Activated T-cell treated with anti-CD3 and anti-CD28 coated beads, Interleukin-2, amount 50 U/mL, for 4 hours (primary cell): ENCODE measurements around the gene LIMCH1. TPM values are rescaled to one million over a fixed set of nuclear protein-coding genes. Genes with fewer than 3 reads are reported as not detected.
"Not testable (repeated sequence)": the region's sequence is repeated elsewhere in the genome, so short reads cannot be mapped to it uniquely, and the experiment has no call there.

Experiments
- ATAC-seq, 2 donors: fragments of 200-7000 bp; cut with Tn5 transposase; one replicate each; pipeline ENCODE4 v1.10.0; 2021
- DNase-seq: peaks from one replicate; pipeline ENCODE4 v3.0.0-alpha.2; 2020
- H3K27me3 Mint-ChIP-seq: one replicate; pipeline ENCODE4 v1.8.0; 2021; ENCODE audit warnings: low read depth, mixed read lengths
- H3K36me3 Mint-ChIP-seq: one replicate; pipeline ENCODE4 v1.8.0; 2022; ENCODE audit warnings: mixed read lengths; ENCODE audit not compliant: insufficient read depth
- H3K4me1 Mint-ChIP-seq: one replicate; pipeline ENCODE4 v1.8.0; 2021; ENCODE audit warnings: low read depth, mixed read lengths
- H3K4me3 Mint-ChIP-seq: one replicate; pipeline ENCODE4 v1.8.0; 2021; ENCODE audit warnings: mild to moderate bottlenecking, moderate library complexity, mixed read lengths
- H3K9me3 Mint-ChIP-seq: one replicate; pipeline ENCODE4 v1.8.0; 2021; ENCODE audit warnings: mixed read lengths
- total RNA-seq, 3 donors: library from RNA; stranded (reverse); gene quantifications; one replicate each; pipeline ENCODE4 v1.2.1, GENCODE V29; 2021

LIMCH1 gene
- total RNA-seq, 3 donors from 2014 or later = 0.11 to 0.34 (median 0.15) TPM

- Mint-ChIP-seq H3K27me3 (peaks cover 3% of the 10 kb centered on the region), H3K9me3 (peaks cover 5% of the 10 kb centered on the region), H3K4me3 (no peak overlapping the region), H3K36me3 (no peaks in the 10 kb centered on the region), H3K4me1 (no peaks in the 10 kb centered on the region)
- no peak for DNase-seq
- ATAC-seq = no peak
These were observed 82.8 kb downstream of the LIMCH1 start for GRCh38 chr4:41620594-41621256.

GRCh38 chr4:41622787-41623186 is 84.8 kb downstream of the LIMCH1 start:
- no peak overlapping the region for H3K4me3 Mint-ChIP-seq
- H3K4me1 Mint-ChIP-seq = no peaks in the 10 kb centered on the region
- no peak for ATAC-seq
- H3K9me3 Mint-ChIP-seq = peaks cover 5% of the 10 kb centered on the region
- H3K27me3 Mint-ChIP-seq = peaks cover 1% of the 10 kb centered on the region
- no peaks in the 10 kb centered on the region for H3K36me3 Mint-ChIP-seq
- no peak for DNase-seq

GRCh38 chr4:41624765-41625164 is 86.8 kb downstream of the LIMCH1 start:
- ATAC-seq = no peak
- no peak for DNase-seq
- H3K9me3 Mint-ChIP-seq = no peaks in the 10 kb centered on the region

GRCh38 chr4:41625531-41625930 is 87.6 kb downstream of the LIMCH1 start:
- DNase-seq = no peak
- ATAC-seq = no peak
- Mint-ChIP-seq H3K4me1 (no peaks in the 10 kb centered on the region), H3K36me3 (no peaks in the 10 kb centered on the region), H3K9me3 (no peaks in the 10 kb centered on the region), H3K4me3 (no peak overlapping the region), H3K27me3 (no peaks in the 10 kb centered on the region)

More at GRCh38 chr4:41624765-41625164, 86.8 kb downstream of the LIMCH1 start:
- Mint-ChIP-seq H3K36me3 (no peaks in the 10 kb centered on the region), H3K4me1 (no peaks in the 10 kb centered on the region), H3K4me3 (no peak overlapping the region), H3K27me3 (peaks cover 1% of the 10 kb centered on the region)

DNA sequence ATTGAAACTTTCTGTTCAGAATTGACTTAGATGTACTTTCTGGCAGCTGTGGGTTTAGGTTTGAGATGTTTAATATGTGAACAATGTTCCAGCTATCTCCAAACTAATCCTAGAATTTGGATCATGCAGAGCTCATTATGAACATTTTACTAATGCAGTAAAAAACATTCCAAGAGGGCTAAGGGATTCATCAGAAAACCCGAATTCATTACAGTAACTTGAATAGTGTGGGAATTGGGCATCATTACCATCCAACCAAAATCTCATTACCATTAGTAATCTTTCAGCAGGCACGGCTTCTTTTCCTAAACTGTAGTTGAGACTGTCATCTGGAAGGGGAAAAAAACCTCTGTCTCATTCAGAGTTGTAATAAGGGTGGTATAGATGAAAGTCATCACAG is 91.0 kb downstream of the LIMCH1 start:
- Mint-ChIP-seq H3K4me1 (no peaks in the 10 kb centered on the region), H3K9me3 (no peaks in the 10 kb centered on the region), H3K36me3 (no peaks in the 10 kb centered on the region), H3K27me3 (no peaks in the 10 kb centered on the region), H3K4me3 (no peak overlapping the region)
- no peak for DNase-seq
- ATAC-seq = no peak

- Mint-ChIP-seq H3K27me3 (no peaks in the 10 kb centered on the region), H3K36me3 (no peaks in the 10 kb centered on the region), H3K4me1 (no peaks in the 10 kb centered on the region), H3K4me3 (no peak overlapping the region), H3K9me3 (no peaks in the 10 kb centered on the region)
- DNase-seq (no peak), ATAC-seq (no peak)
These were observed 93.6 kb downstream of the LIMCH1 start for GRCh38 chr4:41631523-41631922.

GRCh38 chr4:41632481-41633073 is 94.6 kb downstream of the LIMCH1 start:
- H3K36me3 Mint-ChIP-seq = no peaks in the 10 kb centered on the region
- no peaks in the 10 kb centered on the region for H3K27me3 Mint-ChIP-seq
- no peaks in the 10 kb centered on the region for H3K4me1 Mint-ChIP-seq
- no peak for ATAC-seq
- no peak overlapping the region for H3K4me3 Mint-ChIP-seq
- H3K9me3 Mint-ChIP-seq = no peaks in the 10 kb centered on the region
- DNase-seq = no peak

DNA sequence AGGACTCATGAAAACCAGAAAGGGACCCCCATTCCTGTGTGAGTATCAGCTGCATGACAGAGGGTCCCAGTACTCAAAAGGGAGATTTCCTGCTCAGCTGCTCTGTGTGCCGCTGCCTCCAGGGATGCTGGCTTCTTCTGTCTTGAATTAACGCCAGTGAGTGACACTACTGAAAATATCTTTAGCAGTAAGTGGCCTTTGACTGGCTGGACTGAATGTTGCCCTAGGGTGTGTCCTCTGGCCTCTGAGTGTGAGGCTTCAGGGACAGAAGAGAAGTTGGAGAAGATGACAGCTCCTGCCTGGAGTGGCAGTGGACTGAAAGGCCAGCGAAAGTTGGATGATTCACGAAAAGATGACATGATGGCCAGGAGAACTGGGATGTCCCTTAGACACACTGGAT is 95.4 kb downstream of the LIMCH1 start:
- ATAC-seq (no peak), DNase-seq (no peak)
- Mint-ChIP-seq H3K27me3 (no peaks in the 10 kb centered on the region), H3K36me3 (no peaks in the 10 kb centered on the region), H3K4me3 (no peak overlapping the region), H3K9me3 (no peaks in the 10 kb centered on the region), H3K4me1 (no peaks in the 10 kb centered on the region)

DNA sequence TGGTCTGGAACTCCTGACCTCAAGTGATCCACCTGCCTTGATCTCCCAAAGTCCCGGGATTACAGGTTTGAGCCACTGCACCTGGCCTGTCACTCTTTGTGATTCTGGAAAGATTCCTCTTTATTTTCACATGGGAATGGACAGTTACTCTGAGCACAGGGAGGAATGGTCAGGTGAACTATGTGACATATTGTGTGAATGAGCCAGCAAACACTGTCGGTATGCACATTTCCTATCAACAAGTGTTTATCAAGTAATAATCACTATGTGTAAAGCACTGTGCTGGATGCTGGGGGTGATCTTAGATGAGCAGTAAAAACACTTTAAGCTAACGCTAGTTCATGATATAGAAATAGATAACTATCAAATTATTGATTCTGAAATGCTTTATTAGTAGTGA is 97.5 kb downstream of the LIMCH1 start:
- no peaks in the 10 kb centered on the region for H3K36me3 Mint-ChIP-seq
- H3K27me3 Mint-ChIP-seq = no peaks in the 10 kb centered on the region
- no peaks in the 10 kb centered on the region for H3K9me3 Mint-ChIP-seq
- no peaks in the 10 kb centered on the region for H3K4me1 Mint-ChIP-seq
- H3K4me3 Mint-ChIP-seq = no peak overlapping the region
- DNase-seq = no peak
- ATAC-seq = no peak

GRCh38 chr4:41638203-41638602 is 100.2 kb downstream of the LIMCH1 start:
- no peak for ATAC-seq

DNA sequence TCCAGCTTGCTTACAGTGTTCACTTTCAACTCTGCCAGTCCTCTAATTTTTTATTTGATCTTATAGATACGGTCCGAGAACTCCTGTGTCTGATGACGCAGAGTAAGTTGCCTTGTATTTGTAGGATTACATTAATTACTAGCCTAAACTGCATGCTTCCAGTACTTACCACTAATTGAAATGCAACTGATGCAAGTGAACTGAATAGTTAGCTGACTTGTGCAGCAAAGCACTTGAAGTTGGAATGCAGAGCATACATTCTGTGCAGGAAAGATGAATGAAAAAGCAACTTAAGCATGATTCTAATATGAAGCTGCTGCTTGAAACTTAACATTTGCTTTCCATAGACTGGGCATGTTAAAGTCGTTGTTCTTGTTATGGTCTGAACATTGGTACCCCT is 100.9 kb downstream of the LIMCH1 start:
- no peaks in the 10 kb centered on the region for H3K36me3 Mint-ChIP-seq
- no peak for ATAC-seq
- H3K4me1 Mint-ChIP-seq = no peaks in the 10 kb centered on the region
- H3K9me3 Mint-ChIP-seq = no peaks in the 10 kb centered on the region
- H3K4me3 Mint-ChIP-seq = no peak overlapping the region
- no peak for DNase-seq
- peaks cover 7% of the 10 kb centered on the region for H3K27me3 Mint-ChIP-seq

More at GRCh38 chr4:41638203-41638602, 100.2 kb downstream of the LIMCH1 start:
- Mint-ChIP-seq H3K4me1 (no peaks in the 10 kb centered on the region), H3K27me3 (peaks cover 5% of the 10 kb centered on the region), H3K36me3 (no peaks in the 10 kb centered on the region), H3K9me3 (no peaks in the 10 kb centered on the region), H3K4me3 (no peak overlapping the region)
- no peak for DNase-seq

GRCh38 chr4:41639291-41639690 is 101.3 kb downstream of the LIMCH1 start:
- Mint-ChIP-seq H3K4me3 (no peak overlapping the region), H3K4me1 (no peaks in the 10 kb centered on the region), H3K9me3 (no peaks in the 10 kb centered on the region), H3K36me3 (no peaks in the 10 kb centered on the region), H3K27me3 (peaks cover 8% of the 10 kb centered on the region)
- no peak for DNase-seq
- ATAC-seq = no peak

- Mint-ChIP-seq H3K9me3 (no peaks in the 10 kb centered on the region), H3K27me3 (peaks cover 17% of the 10 kb centered on the region), H3K36me3 (no peaks in the 10 kb centered on the region), H3K4me1 (no peaks in the 10 kb centered on the region), H3K4me3 (no peak overlapping the region)
- DNase-seq (no peak), ATAC-seq (no peak)
These were observed 102.9 kb downstream of the LIMCH1 start for GRCh38 chr4:41640906-41641305.

GRCh38 chr4:41642746-41643145 is 104.8 kb downstream of the LIMCH1 start:
- not testable (repeated sequence) for H3K36me3 Mint-ChIP-seq, H3K4me3 Mint-ChIP-seq, ATAC-seq, H3K9me3 Mint-ChIP-seq, H3K4me1 Mint-ChIP-seq, DNase-seq
- peaks cover 21% of the 10 kb centered on the region for H3K27me3 Mint-ChIP-seq

GRCh38 chr4:41643331-41643730 is 105.4 kb downstream of the LIMCH1 start:
- no peak overlapping the region for H3K4me3 Mint-ChIP-seq
- no peaks in the 10 kb centered on the region for H3K36me3 Mint-ChIP-seq
- no peak for ATAC-seq
- H3K4me1 Mint-ChIP-seq = no peaks in the 10 kb centered on the region
- H3K9me3 Mint-ChIP-seq = no peaks in the 10 kb centered on the region
- peaks cover 21% of the 10 kb centered on the region for H3K27me3 Mint-ChIP-seq
- DNase-seq = no peak
